GM12878 (cell line): ENCODE measurements around the gene GAB1. TPM values are rescaled to one million over a fixed set of nuclear protein-coding genes. Genes with fewer than 3 reads are reported as not detected.

Source experiments
- ATAC-seq: fragments of 200-7000 bp; cut with Tn5 transposase; 3 replicates; pipeline ENCODE4 v1.9.1; 2020; ENCODE audit warnings: mild to moderate bottlenecking, moderate library complexity
- BruUV-seq: library from RNA; stranded (reverse); fragments of 400-500 nt; replicated peaks from 2 replicates; lab custom pipeline; 2021; lab: Mats Ljungman, UMichigan
- CTCF ChIA-PET: fragments of 300-600 bp; sonication (Branson Sonifier 250); formaldehyde crosslinking; extraction: SDS; loops from one replicate; lab custom pipeline; 2021; ENCODE audit warnings: inconsistent platforms; lab: Yijun Ruan, JAX
- POLR2A ChIA-PET: fragments of 350-600 bp; formaldehyde crosslinking; extraction: SDS; loops from one replicate; lab custom pipeline; 2021; ENCODE audit warnings: inconsistent platforms; lab: Charles Lee
- RAD21 ChIA-PET: fragments of 300-600 bp; sonication (Branson Sonifier 250); formaldehyde crosslinking; loops from one replicate; lab custom pipeline; 2023; ENCODE audit warnings: antibody characterized with exemption; ENCODE audit not compliant: unreplicated experiment; lab: Charles Lee
- SMC1A ChIA-PET: fragments of 300-600 bp; sonication (Branson Sonifier 250); formaldehyde crosslinking; loops from one replicate; lab custom pipeline; 2023; ENCODE audit not compliant: unreplicated experiment, uncharacterized antibody; lab: Charles Lee
- DNase-seq: peaks from one replicate; pipeline ENCODE4 v3.0.0-alpha.2; 2011; ENCODE audit warnings: low read depth, low spot score
- FAIRE-seq: peaks from 3 replicates; lab custom pipeline; 2011; peaks lifted over from hg19 to GRCh38; lab: Jason Lieb, UNC
- H2AFZ ChIP-seq: 2 replicates; pipeline ENCODE4 v1.6.0; 2011; ENCODE audit warnings: low read depth, low read length, control low read depth; ENCODE audit not compliant: control insufficient read depth
- H3K27ac ChIP-seq: 2 replicates; pipeline ENCODE4 v1.5.1; 2011; ENCODE audit warnings: control low read depth; ENCODE audit not compliant: control insufficient read depth, insufficient read depth
- H3K27me3 ChIP-seq, 2 experiments: replicated peaks in 1 of 2; 2 replicates each; pipeline versions ENCODE4 v1.6.0 to v1.6.1; 2011; ENCODE audit warnings: low read length in 1 of 2; ENCODE audit not compliant: control insufficient read depth in 2 of 2, insufficient read depth in 2 of 2
- H3K36me3 ChIP-seq, 2 experiments: 2 replicates each; pipeline ENCODE4 v1.5.1; 2011; ENCODE audit warnings: low read length in 1 of 2; ENCODE audit not compliant: control insufficient read depth in 2 of 2, insufficient read depth in 2 of 2
- H3K4me1 ChIP-seq: 2 replicates; pipeline ENCODE4 v1.6.1; 2011; ENCODE audit warnings: mild to moderate bottlenecking, low read length, moderate library complexity, mixed read lengths; ENCODE audit not compliant: control insufficient read depth, insufficient read depth
- H3K4me2 ChIP-seq: 2 replicates; pipeline ENCODE4 v1.6.0; 2011; ENCODE audit warnings: control low read depth; ENCODE audit not compliant: control insufficient read depth, insufficient read depth
- H3K4me3 ChIP-seq: fragments of 200-600 bp; sonication (generic); 2 replicates; pipeline ENCODE4 v1.5.1; 2016
- H3K79me2 ChIP-seq: 2 replicates; pipeline ENCODE4 v1.6.0; 2011; ENCODE audit warnings: low read length; ENCODE audit not compliant: control insufficient read depth, insufficient read depth
- H3K9ac ChIP-seq: 2 replicates; pipeline ENCODE4 v1.8.0; 2011; ENCODE audit warnings: low read length, control low read depth, mixed read lengths; ENCODE audit not compliant: control insufficient read depth, insufficient read depth
- H3K9me3 ChIP-seq: replicated peaks from 3 replicates; pipeline ENCODE4 v1.5.1; 2011; ENCODE audit warnings: mild to moderate bottlenecking, low read length; ENCODE audit not compliant: control insufficient read depth, insufficient read depth
- H4K20me1 ChIP-seq: 2 replicates; pipeline ENCODE4 v1.6.0; 2011; ENCODE audit not compliant: control insufficient read depth, insufficient read depth
- CHD1 ChIP-seq: IDR thresholded peaks from 2 replicates; pipeline ENCODE4 v1.6.1; 2012; ENCODE audit warnings: low read depth, low read length, improper control_type of control experiment
- CHD4 ChIP-seq: fragments of 200-600 bp; sonication (generic); IDR thresholded peaks from 2 replicates; pipeline ENCODE4 v1.6.1; 2016; ENCODE audit warnings: mild to moderate bottlenecking
- CREM ChIP-seq: IDR thresholded peaks from 2 replicates; pipeline ENCODE4 v1.6.1; 2014; ENCODE audit warnings: antibody characterized with exemption, low read depth
- FOXK2 ChIP-seq: fragments of 450-650 bp; IDR thresholded peaks from 2 replicates; pipeline ENCODE4 v1.6.1; 2017; ENCODE audit warnings: mild to moderate bottlenecking, moderate library complexity
- NFXL1 ChIP-seq: fragments of 450-650 bp; IDR thresholded peaks from 2 replicates; pipeline ENCODE4 v1.6.1; 2017; ENCODE audit warnings: antibody characterized with exemption, mild to moderate bottlenecking, borderline replicate concordance
- NRF1 ChIP-seq: conservative IDR thresholded peaks from 2 replicates; pipeline ENCODE4 v1.6.1; 2011; ENCODE audit warnings: mild to moderate bottlenecking, low read depth, low read length, improper control_type of control experiment
- RAD21 ChIP-seq: IDR thresholded peaks from 2 replicates; pipeline ENCODE4 v1.6.1; 2011; ENCODE audit warnings: mild to moderate bottlenecking, low read depth, low read length, moderate library complexity; ENCODE audit not compliant: insufficient read depth
- SPI1 ChIP-seq: IDR thresholded peaks from 2 replicates; pipeline ENCODE4 v1.6.1; 2011; ENCODE audit warnings: low read depth, mild to moderate bottlenecking, low read length, moderate library complexity, borderline replicate concordance; ENCODE audit not compliant: insufficient read depth
- in situ Hi-C: fragments of 300-500 bp; cut with MboI; formaldehyde crosslinking; loops from 9 replicates; pipeline ENCODE4 v1.14.3; 2018; ENCODE audit warnings: mixed read lengths
- intact Hi-C: fragments of 100-400 bp; cut with micrococcal nuclease; formaldehyde crosslinking; loops from one replicate; pipeline ENCODE4 v1.14.2; 2022; ENCODE audit not compliant: unreplicated experiment
- polyA plus RNA-seq, 11 experiments: library from polyadenylated mRNA; depleted of rRNA in 4 of 11; unstranded in 6 of 11; stranded (reverse) in 5 of 11; fragments of >200 nt; fragmentation: Nextera tagmentation in 4 of 11; fragmentation: Illumina TruSeq in 1 of 11; extraction: Ambion mirVana in 4 of 11; extraction: Trizol in 1 of 11; gene quantifications; 1 replicate in 1 of 11; 2 replicates in 10 of 11; pipeline versions ENCODE4 v1.2.1 to v1.2.3, GENCODE V29; 2011 to 2016; ENCODE audit warnings: inconsistent platforms in 2 of 11, missing spikeins in 2 of 11, low read depth in 1 of 11
- total RNA-seq, 4 experiments: library from RNA; depleted of rRNA in 3 of 4; stranded (reverse); fragments of >200 nt in 3 of 4; fragmentation: Illumina TruSeq in 1 of 4; extraction: Trizol in 1 of 4; gene quantifications; 2 replicates each; pipeline versions ENCODE4 v1.2.1 to v1.2.3, GENCODE V29; 2013 to 2021
- TF ChIP-seq, protein P1 (sequence below): fragments of 450-650 bp; IDR thresholded peaks from 2 replicates; pipeline ENCODE4 v1.6.1; 2017; ENCODE audit warnings: antibody characterized with exemption, mild to moderate bottlenecking, moderate library complexity
- TF ChIP-seq, protein P2 (sequence below): IDR thresholded peaks from 2 replicates; pipeline ENCODE4 v1.6.1; 2012; ENCODE audit warnings: low read length, inconsistent platforms

GAB1 gene
- total and polyA plus RNA-seq, 10 of the 15 experiments (the other 5 are each of a cell fraction or from before 2014, with no cell fraction given): 0.37 to 5.3 (median 3.2) TPM

DNA sequence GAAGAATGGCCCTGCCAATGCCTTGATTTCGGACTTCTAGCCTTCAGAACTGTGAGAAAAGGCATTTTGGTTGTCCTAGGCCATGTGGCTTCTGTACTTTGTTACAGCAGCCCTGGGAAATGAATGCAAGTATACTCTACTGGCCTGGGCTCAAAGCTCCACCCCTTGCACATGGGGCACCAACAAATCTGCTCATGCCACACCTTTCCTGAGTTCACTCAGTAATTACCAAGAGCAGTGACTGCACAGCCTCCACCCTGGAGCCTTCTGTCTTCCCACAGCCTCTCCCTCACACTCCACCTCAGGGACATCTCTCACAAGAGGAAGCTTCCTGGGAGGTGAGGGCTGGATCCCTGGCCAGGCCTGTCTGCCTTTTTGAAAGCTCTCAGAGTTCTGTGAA is 29.1 kb upstream of the GAB1 start (continued):
- no peak for TF ChIP-seq SPI1
- TF ChIP-seq, all 136 proteins: peak for 0

DNA sequence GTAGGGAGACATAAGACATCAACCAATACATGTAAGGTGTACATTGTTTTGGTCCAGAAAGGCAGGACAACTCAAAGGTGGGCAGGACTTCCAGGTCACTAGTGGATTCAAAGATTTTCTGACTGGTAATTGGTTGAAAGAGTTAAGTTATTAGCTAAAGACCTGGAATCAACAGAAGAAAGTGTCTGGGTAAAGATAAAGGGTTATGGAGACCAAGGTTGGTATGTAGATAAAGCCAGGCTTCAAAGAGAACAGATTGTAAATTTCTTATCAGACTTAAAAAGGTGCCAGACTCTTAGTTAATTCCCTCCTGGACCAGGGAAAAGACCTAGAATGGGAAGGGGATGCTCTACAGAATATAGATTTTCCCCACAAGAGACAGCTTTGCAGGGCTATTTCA is 28.3 kb upstream of the GAB1 start:
- intact Hi-C loops (no loop called here), in situ Hi-C loops (no loop called here)
- no TSS peak for BruUV-seq
- Histone ChIP-seq H3K4me1 (no peaks in the 10 kb centered on the region), H3K4me3 (no peak overlapping the region)
- SMC1A ChIA-PET: no interaction called here
- no peak for FAIRE-seq
- TF ChIP-seq CHD4 (no peak), SPI1 (no peak), CREM (no peak), FOXK2 (no peak), NFXL1 (no peak), CHD1 (no peak), RAD21 (no peak), NRF1 (no peak)
- TF ChIP-seq, protein P1, sequence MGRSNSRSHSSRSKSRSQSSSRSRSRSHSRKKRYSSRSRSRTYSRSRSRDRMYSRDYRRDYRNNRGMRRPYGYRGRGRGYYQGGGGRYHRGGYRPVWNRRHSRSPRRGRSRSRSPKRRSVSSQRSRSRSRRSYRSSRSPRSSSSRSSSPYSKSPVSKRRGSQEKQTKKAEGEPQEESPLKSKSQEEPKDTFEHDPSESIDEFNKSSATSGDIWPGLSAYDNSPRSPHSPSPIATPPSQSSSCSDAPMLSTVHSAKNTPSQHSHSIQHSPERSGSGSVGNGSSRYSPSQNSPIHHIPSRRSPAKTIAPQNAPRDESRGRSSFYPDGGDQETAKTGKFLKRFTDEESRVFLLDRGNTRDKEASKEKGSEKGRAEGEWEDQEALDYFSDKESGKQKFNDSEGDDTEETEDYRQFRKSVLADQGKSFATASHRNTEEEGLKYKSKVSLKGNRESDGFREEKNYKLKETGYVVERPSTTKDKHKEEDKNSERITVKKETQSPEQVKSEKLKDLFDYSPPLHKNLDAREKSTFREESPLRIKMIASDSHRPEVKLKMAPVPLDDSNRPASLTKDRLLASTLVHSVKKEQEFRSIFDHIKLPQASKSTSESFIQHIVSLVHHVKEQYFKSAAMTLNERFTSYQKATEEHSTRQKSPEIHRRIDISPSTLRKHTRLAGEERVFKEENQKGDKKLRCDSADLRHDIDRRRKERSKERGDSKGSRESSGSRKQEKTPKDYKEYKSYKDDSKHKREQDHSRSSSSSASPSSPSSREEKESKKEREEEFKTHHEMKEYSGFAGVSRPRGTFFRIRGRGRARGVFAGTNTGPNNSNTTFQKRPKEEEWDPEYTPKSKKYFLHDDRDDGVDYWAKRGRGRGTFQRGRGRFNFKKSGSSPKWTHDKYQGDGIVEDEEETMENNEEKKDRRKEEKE: no peak
- TF ChIP-seq, protein P2, sequence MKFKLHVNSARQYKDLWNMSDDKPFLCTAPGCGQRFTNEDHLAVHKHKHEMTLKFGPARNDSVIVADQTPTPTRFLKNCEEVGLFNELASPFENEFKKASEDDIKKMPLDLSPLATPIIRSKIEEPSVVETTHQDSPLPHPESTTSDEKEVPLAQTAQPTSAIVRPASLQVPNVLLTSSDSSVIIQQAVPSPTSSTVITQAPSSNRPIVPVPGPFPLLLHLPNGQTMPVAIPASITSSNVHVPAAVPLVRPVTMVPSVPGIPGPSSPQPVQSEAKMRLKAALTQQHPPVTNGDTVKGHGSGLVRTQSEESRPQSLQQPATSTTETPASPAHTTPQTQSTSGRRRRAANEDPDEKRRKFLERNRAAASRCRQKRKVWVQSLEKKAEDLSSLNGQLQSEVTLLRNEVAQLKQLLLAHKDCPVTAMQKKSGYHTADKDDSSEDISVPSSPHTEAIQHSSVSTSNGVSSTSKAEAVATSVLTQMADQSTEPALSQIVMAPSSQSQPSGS: no peak
- TF ChIP-seq, all 136 proteins: peak for 0
- ATAC-seq (no peak), DNase-seq (no peak)
- no peak overlapping the region for H3K27ac ChIP-seq
- ChIA-PET POLR2A (no interaction called here), RAD21 (no interaction called here), CTCF (no interaction called here)
- no peaks in the 10 kb centered on the region for H4K20me1 ChIP-seq
- no peaks in the 10 kb centered on the region for H3K79me2 ChIP-seq
- H3K9me3 ChIP-seq: no peaks in the 10 kb centered on the region
- no peaks in the 10 kb centered on the region; a peak in 1 of 4 replicates for H3K27me3 ChIP-seq
- H3K36me3 ChIP-seq: no peaks in the 10 kb centered on the region
- H3K4me2 ChIP-seq: no peak overlapping the region
- H2AFZ ChIP-seq: no peak overlapping the region
- H3K9ac ChIP-seq: no peak overlapping the region
